ENCODE data around the gene FCHSD2. TPM values are rescaled to one million over a fixed set of nuclear protein-coding genes. Genes with fewer than 3 reads are reported as not detected.

The FCHSD2 gene
- polyA plus RNA-seq, 3 donors: 14.5 to 43.5 (median 16.6) TPM

DNA sequence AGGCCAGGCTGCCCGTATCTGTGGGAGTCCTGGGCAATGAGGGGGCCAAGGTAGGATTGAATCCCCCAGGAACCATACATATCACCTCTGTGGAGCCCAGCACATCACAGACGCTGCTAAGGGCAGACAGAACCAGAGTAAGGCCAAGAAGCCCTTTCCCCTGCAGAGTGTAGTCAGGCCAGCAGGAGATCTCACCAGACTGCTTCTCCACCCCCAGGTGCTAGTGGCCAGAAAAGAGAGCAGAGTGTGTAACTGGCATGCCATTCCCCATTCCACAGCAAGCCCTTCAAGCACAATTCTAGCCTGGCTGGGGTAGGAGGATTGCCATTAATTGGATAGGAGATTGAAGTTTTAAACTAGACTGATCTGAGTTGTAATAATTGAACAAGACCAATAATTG lies 28.0 kb upstream of the FCHSD2 start:
- Mint-ChIP-seq H3K36me3 (no peaks in the 10 kb centered on the region), H3K27ac (no peak overlapping the region), H3K4me3 (no peak overlapping the region), H3K27me3 (ENCODE audit: low read depth in 3 of 3) (peaks cover 0 to under 1% (median 0%) of the 10 kb centered on the region in 3 donors), H3K9me3 (peaks cover 0 to 3% (median 0%) of the 10 kb centered on the region in 7 donors), H3K4me1 (peaks cover 13% of the 10 kb centered on the region)
- no peak for DNase-seq
- no peak overlapping the region for H3K4me2 ChIP-seq (replicated peaks; ENCODE audit: extremely low read depth, low read length, poor library complexity, severe bottlenecking)
- TF ChIP-seq CTCF (IDR thresholded peaks at IDR 0.05): no peak
- no peaks in the 10 kb centered on the region for H3K36me3 ChIP-seq (replicated peaks in 1 of 2; ENCODE audit: control insufficient read depth in 1 of 2, insufficient read depth in 2 of 2, low read length in 2 of 2)
- H3K27me3 ChIP-seq (ENCODE audit: control insufficient read depth in 2 of 2, insufficient read depth in 2 of 2, low read length in 2 of 2): no peaks in the 10 kb centered on the region
- intact Hi-C loops (cut with micrococcal nuclease): loop anchor here (10.0 kb wide), 2 partner anchors 455 to 485 kb away; no protein-coding TSS in a partner anchor
- no peak overlapping the region for H3K27ac ChIP-seq (ENCODE audit: low read depth in 1 of 2, low read length in 2 of 2)
- H3K4me1 ChIP-seq (ENCODE audit: control insufficient read depth in 1 of 2, insufficient read depth in 2 of 2, low read length in 2 of 2): no peaks in the 10 kb centered on the region
- H3K9me3 ChIP-seq (replicated peaks in 1 of 2; ENCODE audit: control insufficient read depth in 1 of 2, insufficient read depth in 1 of 2, low read length in 2 of 2): no peaks in the 10 kb centered on the region
- WGBS (ENCODE audit: insufficient coverage): 100% methylated on average over 1 of the region's 2 CpGs
- no peak overlapping the region for H2AFZ ChIP-seq (ENCODE audit: insufficient read depth, low read depth, low read length, poor library complexity, severe bottlenecking)
- no peak overlapping the region for H3K9ac ChIP-seq (ENCODE audit: insufficient read depth, low read length, poor library complexity, severe bottlenecking)
- no peaks in the 10 kb centered on the region for H3K79me2 ChIP-seq (ENCODE audit: insufficient read depth, low read length)
- no peaks in the 10 kb centered on the region for H4K20me1 ChIP-seq (ENCODE audit: insufficient read depth, low read length)
- no peak overlapping the region for H3K4me3 ChIP-seq (replicated peaks in 1 of 3; ENCODE audit: low read depth in 2 of 3, low read length in 3 of 3)

- no peaks in the 10 kb centered on the region for H4K20me1 ChIP-seq (ENCODE audit: insufficient read depth, low read length)
- H2AFZ ChIP-seq (ENCODE audit: insufficient read depth, low read depth, low read length, poor library complexity, severe bottlenecking): no peak overlapping the region
- Mint-ChIP-seq H3K4me1 (peaks cover 16% of the 10 kb centered on the region), H3K9me3 (no peaks in the 10 kb centered on the region), H3K27me3 (ENCODE audit: low read depth in 3 of 3) (peaks cover 0 to 1% (median 0%) of the 10 kb centered on the region in 3 donors), H3K27ac (peak overlapping the region in 1 of 7 donors; percentile 12), H3K36me3 (no peaks in the 10 kb centered on the region), H3K4me3 (no peak overlapping the region)
- no peaks in the 10 kb centered on the region for H3K27me3 ChIP-seq (ENCODE audit: control insufficient read depth in 2 of 2, insufficient read depth in 2 of 2, low read length in 2 of 2)
- H3K36me3 ChIP-seq (replicated peaks in 1 of 2; ENCODE audit: control insufficient read depth in 1 of 2, insufficient read depth in 2 of 2, low read length in 2 of 2): no peaks in the 10 kb centered on the region
- intact Hi-C loops (cut with micrococcal nuclease): no loop called here
- DNase-seq: no peak
- no peak for TF ChIP-seq CTCF (IDR thresholded peaks at IDR 0.05)
- no peak overlapping the region for H3K9ac ChIP-seq (ENCODE audit: insufficient read depth, low read length, poor library complexity, severe bottlenecking)
- no peaks in the 10 kb centered on the region for H3K9me3 ChIP-seq (replicated peaks in 1 of 2; ENCODE audit: control insufficient read depth in 1 of 2, insufficient read depth in 1 of 2, low read length in 2 of 2)
- H3K4me3 ChIP-seq (replicated peaks in 1 of 3; ENCODE audit: low read depth in 2 of 3, low read length in 3 of 3): no peak overlapping the region
- WGBS (ENCODE audit: insufficient coverage): 90% methylated on average over 7 of the region's 11 CpGs
- no peak overlapping the region for H3K4me2 ChIP-seq (replicated peaks; ENCODE audit: extremely low read depth, low read length, poor library complexity, severe bottlenecking)
- no peak overlapping the region for H3K27ac ChIP-seq (ENCODE audit: low read depth in 1 of 2, low read length in 2 of 2)
- H3K79me2 ChIP-seq (ENCODE audit: insufficient read depth, low read length): no peaks in the 10 kb centered on the region
- no peaks in the 10 kb centered on the region for H3K4me1 ChIP-seq (ENCODE audit: control insufficient read depth in 1 of 2, insufficient read depth in 2 of 2, low read length in 2 of 2)
These were observed 26.9 kb upstream of the FCHSD2 start for GRCh38 chr11:73168925-73169579.

All from CD14-positive monocyte (primary cell).